ENCODE measurements around the gene PRR14.
"Not testable (repeated sequence)": the region's sequence is repeated elsewhere in the genome, so short reads cannot be mapped to it uniquely, and the experiment has no call there.

PRR14 gene

GRCh38 chr16:30626236-30626635 lies 24.5 kb upstream of the PRR14 start:
- in situ Hi-C loops (cut with HindIII; ENCODE audit: low pct_ligation_motif_present, low pct_unique_long_range_greater_than_20kb, low sequenced_read_pairs): no loop called here
- DNase-seq: no peak

GRCh38 chr16:30628628-30629540 lies 21.9 kb upstream of the PRR14 start:
- in situ Hi-C loops (cut with HindIII; ENCODE audit: low pct_ligation_motif_present, low pct_unique_long_range_greater_than_20kb, low sequenced_read_pairs): no loop called here
- peak; percentile 82 for DNase-seq

GRCh38 chr16:30632454-30632853 lies 18.3 kb upstream of the PRR14 start:
- DNase-seq; in situ Hi-C loops (cut with HindIII; ENCODE audit: low pct_ligation_motif_present, low pct_unique_long_range_greater_than_20kb, low sequenced_read_pairs): not testable (repeated sequence)

DNA sequence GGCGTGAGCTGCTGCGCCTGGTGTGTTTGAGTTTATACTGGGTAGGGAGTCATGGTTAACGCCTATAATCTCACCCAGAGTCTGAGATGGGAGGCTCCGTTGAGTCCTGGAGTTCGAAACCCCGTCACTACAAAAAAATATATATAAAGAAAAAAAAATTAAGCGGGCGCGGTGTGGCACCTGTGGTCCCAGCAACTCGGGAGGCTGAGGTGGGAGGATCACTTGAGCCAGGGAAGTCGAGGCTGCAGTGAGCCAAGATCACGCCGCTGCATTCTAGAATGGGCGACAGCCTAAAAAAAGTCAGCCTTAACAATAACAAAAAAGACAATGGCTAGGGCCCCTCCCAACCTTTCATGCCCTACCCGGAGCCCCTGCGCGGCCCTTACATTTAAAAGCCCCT lies 17.2 kb upstream of the PRR14 start:
- in situ Hi-C loops (cut with HindIII; ENCODE audit: low pct_ligation_motif_present, low pct_unique_long_range_greater_than_20kb, low sequenced_read_pairs): no loop called here
- no peak for DNase-seq

GRCh38 chr16:30636599-30636998 lies 14.2 kb upstream of the PRR14 start:
- in situ Hi-C loops (cut with HindIII; ENCODE audit: low pct_ligation_motif_present, low pct_unique_long_range_greater_than_20kb, low sequenced_read_pairs): no loop called here
- DNase-seq: no peak

- in situ Hi-C loops (cut with HindIII; ENCODE audit: low pct_ligation_motif_present, low pct_unique_long_range_greater_than_20kb, low sequenced_read_pairs); DNase-seq: not testable (repeated sequence)
Observed at GRCh38 chr16:30637139-30637538, 13.6 kb upstream of the PRR14 start.

DNA sequence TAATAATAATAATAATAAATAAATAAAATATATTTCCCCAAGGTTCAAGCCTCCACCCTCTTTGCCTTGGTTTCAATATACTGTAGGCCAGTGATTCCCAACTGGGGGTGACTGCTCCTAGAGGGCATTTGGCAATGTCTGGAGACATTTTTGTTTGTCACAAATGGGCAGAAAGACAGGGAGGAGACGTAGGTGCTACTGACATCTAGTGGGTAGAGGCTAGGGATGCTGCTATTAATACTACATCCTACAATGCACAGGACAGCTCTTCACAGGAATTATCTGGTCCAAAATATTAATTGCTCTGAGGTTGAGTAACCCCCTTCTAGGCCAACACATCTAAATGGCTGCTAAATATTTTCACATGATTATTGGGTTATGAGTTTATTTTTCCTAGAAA lies 12.8 kb upstream of the PRR14 start:
- in situ Hi-C loops (cut with HindIII; ENCODE audit: low pct_ligation_motif_present, low pct_unique_long_range_greater_than_20kb, low sequenced_read_pairs): no loop called here

GRCh38 chr16:30641378-30641982 lies 9.3 kb upstream of the PRR14 start:
- in situ Hi-C loops (cut with HindIII; ENCODE audit: low pct_ligation_motif_present, low pct_unique_long_range_greater_than_20kb, low sequenced_read_pairs): no loop called here
- no peak for DNase-seq

More for the DNA sequence above, 12.8 kb upstream of the PRR14 start:
- peak; percentile 75 for DNase-seq

GRCh38 chr16:30644334-30644830 lies 6.4 kb upstream of the PRR14 start:
- DNase-seq: no peak
- in situ Hi-C loops (cut with HindIII; ENCODE audit: low pct_ligation_motif_present, low pct_unique_long_range_greater_than_20kb, low sequenced_read_pairs): no loop called here

DNA sequence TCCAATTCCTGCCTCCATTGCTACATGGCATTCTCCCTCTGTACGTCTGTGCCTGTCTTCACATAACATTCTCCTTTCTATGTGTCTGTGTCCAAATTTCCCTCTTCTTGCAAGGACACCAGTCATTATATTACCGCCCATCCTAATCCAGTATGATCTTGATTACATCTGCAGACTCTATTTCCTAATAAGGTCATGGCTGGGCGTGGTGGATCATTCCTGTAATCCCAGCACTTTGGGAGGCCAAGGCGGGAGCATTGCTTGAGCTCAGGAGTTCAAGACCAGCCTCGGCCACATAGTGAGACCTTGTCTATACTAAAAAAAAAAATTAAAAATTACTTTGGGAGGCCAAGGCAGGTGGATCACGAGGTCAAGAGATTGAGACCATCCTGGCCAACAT lies 5.0 kb upstream of the PRR14 start:
- in situ Hi-C loops (cut with HindIII; ENCODE audit: low pct_ligation_motif_present, low pct_unique_long_range_greater_than_20kb, low sequenced_read_pairs): no loop called here
- DNase-seq: no peak

GRCh38 chr16:30647274-30647571 lies 3.5 kb upstream of the PRR14 start:
- in situ Hi-C loops (cut with HindIII; ENCODE audit: low pct_ligation_motif_present, low pct_unique_long_range_greater_than_20kb, low sequenced_read_pairs): no loop called here
- no peak for DNase-seq

DNA sequence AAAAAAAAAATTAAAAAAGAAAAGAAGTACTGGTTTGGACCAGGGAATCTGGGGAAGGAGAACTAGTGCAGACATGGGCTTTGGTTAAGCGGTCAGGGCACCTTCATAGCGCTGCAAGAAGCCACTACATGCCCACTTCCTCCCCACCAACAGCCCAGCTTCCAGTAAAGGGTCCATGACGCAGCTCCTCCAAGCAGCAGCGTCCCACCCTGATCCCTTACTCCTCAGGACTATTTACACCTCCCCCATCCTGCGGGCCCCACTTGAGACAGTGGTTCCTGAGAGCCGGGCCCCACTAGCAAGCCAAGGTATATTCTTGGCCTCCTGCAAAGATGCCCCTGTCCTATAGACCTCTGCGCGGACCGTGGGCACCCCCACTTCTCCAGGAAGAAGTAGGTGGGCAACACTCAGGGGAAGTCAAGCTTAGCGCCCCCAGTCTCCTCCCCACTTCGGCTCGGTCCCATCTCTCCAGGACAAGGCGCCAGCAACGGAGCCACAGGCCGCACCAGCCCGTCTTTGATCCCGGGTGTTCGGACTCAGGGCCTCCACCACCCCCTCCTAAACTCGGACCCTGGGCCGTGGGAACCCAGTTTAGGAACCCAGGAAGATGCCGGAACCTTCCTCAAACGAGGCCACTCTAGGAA lies 913 bp upstream of the PRR14 start:
- DNase-seq: no peak
- in situ Hi-C loops (cut with HindIII; ENCODE audit: low pct_ligation_motif_present, low pct_unique_long_range_greater_than_20kb, low sequenced_read_pairs): no loop called here

DNA sequence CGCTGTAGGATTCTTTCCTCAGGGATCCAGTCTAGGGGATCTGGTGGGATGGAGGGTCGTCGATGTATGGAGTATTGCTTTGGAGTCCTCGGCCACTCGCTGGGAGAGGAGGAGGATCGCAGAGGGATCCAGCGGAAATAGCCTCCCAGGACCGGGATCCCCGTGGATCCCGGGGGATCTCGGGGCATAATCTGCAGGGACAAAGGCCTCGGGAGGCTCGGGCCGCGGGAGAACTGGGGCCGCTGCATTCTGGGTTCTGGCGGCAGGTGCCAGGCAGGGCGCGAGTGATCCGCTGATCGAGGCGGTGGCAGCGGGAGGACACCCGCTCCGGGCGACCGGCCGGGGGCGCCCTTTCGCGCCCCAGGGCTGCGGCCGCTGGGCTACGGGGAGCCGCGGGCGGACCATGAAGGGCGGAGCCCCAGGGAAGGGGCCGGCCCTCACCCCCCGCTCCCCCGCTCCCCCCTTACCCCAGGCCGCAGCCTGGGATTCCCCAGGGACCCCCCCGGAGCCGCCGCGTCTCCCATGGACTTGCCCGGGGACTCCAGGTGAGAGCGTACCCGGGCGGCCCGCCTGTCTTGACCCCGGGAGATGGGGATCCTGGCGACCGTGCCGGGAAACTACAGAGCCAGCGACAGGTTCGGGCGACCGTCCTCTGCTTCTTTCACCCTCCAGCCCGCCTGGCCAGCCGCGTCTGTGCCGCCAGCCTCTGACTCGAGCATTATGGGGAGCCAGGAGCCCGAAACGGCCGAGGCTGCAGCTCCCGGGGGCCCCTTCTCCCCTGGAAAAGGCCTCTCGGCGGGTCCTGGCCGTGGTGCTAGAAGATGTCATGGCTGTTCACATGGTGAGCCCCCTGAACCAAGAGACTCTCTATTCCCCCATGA lies 604 bp downstream of the PRR14 start:
- in situ Hi-C loops (cut with HindIII; ENCODE audit: low pct_ligation_motif_present, low pct_unique_long_range_greater_than_20kb, low sequenced_read_pairs): no loop called here

GRCh38 chr16:30652005-30652296 lies 1.2 kb downstream of the PRR14 start:
- in situ Hi-C loops (cut with HindIII; ENCODE audit: low pct_ligation_motif_present, low pct_unique_long_range_greater_than_20kb, low sequenced_read_pairs): no loop called here
- no peak for DNase-seq

More for the DNA sequence above, 604 bp downstream of the PRR14 start:
- DNase-seq: peak; percentile 85

DNA sequence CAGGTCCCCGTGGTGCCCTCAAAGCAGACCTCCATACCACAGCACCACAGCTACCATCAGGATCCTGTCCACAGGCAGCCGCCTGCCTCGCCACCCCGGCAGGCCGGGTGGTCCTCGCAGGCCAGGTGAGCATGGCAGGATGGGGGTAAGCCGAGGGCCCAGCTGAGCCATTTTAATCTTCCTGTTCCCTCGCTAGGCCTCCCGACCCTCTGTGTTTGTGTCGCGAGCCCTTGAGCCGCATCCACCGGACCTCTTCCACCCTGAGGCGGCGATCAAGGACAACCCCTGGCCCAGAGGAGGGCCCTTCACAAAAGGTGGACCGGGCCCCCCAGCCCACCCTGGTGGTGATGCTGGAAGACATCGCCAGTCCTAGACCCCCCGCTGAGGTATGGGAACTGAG lies 2.0 kb downstream of the PRR14 start:
- in situ Hi-C loops (cut with HindIII; ENCODE audit: low pct_ligation_motif_present, low pct_unique_long_range_greater_than_20kb, low sequenced_read_pairs): no loop called here
- DNase-seq: no peak

- DNase-seq: no peak
- in situ Hi-C loops (cut with HindIII; ENCODE audit: low pct_ligation_motif_present, low pct_unique_long_range_greater_than_20kb, low sequenced_read_pairs): no loop called here
Observed at GRCh38 chr16:30654856-30655255, 4.1 kb downstream of the PRR14 start.

DNA sequence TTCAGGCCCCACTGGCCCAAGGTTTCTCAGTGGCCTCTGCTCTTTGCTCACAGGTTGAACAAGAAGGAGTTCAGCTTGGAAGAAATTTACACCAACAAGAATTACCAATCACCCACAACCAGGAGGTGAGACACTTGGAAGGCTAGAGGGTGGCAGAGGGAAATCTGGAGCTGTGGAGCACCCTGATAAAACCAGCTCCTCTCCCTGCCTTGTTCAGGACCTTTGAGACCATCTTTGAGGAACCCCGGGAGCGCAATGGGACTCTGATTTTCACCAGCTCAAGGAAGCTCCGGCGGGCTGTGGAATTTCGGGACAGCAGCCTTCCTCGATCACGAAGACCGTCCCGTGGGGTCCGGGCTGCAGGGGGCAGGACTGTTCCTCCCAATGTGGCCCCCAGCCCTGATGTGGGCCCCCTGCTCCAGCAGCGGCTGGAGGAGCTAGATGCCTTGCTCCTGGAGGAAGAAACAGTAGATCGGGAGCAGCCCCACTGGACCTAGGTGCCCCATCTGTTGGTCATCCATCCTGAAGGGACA lies 5.1 kb downstream of the PRR14 start:
- DNase-seq: no peak
- in situ Hi-C loops (cut with HindIII; ENCODE audit: low pct_ligation_motif_present, low pct_unique_long_range_greater_than_20kb, low sequenced_read_pairs): no loop called here

- in situ Hi-C loops (cut with HindIII; ENCODE audit: low pct_ligation_motif_present, low pct_unique_long_range_greater_than_20kb, low sequenced_read_pairs): no loop called here
- no peak for DNase-seq
Observed at GRCh38 chr16:30656388-30656787, 5.6 kb downstream of the PRR14 start.

All from ACHN (cell line).